Hematopoietic multipotent progenitor cell treated with erythropoietin and hydrocortisone succinate and interleukin-3 and kit ligand, for 4 days (in vitro differentiated cells): ENCODE data around the gene GADD45A.
"Not testable (repeated sequence)": the region's sequence is repeated elsewhere in the genome, so short reads cannot be mapped to it uniquely, and the experiment has no call there.

Experiments used
- DNase-seq: peaks from one replicate; pipeline ENCODE4 v3.0.0-alpha.2; 2015

Gene GADD45A, protein sequence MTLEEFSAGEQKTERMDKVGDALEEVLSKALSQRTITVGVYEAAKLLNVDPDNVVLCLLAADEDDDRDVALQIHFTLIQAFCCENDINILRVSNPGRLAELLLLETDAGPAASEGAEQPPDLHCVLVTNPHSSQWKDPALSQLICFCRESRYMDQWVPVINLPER

DNA sequence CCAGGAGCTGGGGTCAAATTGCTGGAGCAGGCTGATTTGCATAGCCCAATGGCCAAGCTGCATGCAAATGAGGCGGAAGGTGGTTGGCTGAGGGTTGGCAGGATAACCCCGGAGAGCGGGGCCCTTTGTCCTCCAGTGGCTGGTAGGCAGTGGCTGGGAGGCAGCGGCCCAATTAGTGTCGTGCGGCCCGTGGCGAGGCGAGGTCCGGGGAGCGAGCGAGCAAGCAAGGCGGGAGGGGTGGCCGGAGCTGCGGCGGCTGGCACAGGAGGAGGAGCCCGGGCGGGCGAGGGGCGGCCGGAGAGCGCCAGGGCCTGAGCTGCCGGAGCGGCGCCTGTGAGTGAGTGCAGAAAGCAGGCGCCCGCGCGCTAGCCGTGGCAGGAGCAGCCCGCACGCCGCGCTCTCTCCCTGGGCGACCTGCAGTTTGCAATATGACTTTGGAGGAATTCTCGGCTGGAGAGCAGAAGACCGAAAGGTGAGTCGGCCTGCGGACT is at the start of gene GADD45A:
Gene GADD45A, plus strand, starts transcription at position 135 of the 491 bp plus-strand sequence. Its CDS starts 294 bp downstream, at position 429.
- peak; percentile 100 for DNase-seq

DNA sequence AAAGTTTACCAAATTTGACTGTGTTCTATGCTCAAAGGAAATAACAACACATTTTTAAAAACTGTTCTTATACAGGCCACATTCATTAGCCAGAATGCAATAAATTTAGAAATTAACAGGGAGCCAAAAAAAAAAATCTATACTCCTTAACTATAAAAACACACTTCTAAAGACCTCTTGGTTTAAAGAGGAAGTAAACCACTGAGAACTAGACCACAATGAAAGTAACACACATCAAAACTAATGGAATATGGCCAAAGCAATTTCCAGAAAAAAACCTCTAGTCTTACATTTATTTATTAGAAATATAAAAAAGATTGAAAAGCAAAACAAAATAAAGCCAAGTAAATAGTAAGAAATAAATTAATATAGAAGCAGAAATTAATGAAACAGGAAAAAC is 48.9 kb upstream of the GADD45A start:
- DNase-seq: peak; percentile 62

- DNase-seq: no peak
Observed at GRCh38 chr1:67639361-67639760, 45.6 kb upstream of the GADD45A start.

- DNase-seq: no peak
Observed at GRCh38 chr1:67642629-67643028, 42.4 kb upstream of the GADD45A start.

GRCh38 chr1:67644566-67644965 is 40.4 kb upstream of the GADD45A start:
- no peak for DNase-seq

DNA sequence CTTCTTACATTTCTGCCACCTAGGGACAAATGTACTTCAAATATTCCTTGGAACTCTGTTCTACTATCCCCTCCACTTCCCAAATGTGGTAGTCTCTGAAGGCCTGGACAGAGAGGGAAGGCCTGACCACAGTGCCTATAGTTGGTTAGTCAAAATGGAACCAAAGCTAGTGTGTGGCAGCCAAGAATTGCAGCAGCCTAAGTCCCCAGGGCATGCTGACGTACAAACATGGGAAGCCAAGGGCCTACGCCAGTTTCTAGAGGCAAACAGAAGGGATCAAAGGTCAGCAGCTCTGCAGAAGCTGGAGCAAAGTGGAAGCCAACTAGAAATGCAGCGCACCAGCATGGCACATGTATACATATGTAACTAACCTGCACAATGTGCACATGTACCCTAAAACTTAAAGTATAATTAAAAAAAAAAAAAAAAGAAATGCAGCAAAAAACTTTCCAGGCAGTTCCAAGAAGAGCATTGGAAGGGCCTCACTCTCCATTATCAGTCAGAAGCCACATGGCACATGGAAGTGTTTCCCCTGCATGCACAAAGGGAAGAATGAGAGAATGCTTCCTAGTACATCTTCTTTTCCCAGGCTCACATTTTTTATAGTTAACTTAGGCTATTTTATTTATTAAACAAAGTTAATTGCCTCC is 39.4 kb upstream of the GADD45A start:
- no peak for DNase-seq

DNA sequence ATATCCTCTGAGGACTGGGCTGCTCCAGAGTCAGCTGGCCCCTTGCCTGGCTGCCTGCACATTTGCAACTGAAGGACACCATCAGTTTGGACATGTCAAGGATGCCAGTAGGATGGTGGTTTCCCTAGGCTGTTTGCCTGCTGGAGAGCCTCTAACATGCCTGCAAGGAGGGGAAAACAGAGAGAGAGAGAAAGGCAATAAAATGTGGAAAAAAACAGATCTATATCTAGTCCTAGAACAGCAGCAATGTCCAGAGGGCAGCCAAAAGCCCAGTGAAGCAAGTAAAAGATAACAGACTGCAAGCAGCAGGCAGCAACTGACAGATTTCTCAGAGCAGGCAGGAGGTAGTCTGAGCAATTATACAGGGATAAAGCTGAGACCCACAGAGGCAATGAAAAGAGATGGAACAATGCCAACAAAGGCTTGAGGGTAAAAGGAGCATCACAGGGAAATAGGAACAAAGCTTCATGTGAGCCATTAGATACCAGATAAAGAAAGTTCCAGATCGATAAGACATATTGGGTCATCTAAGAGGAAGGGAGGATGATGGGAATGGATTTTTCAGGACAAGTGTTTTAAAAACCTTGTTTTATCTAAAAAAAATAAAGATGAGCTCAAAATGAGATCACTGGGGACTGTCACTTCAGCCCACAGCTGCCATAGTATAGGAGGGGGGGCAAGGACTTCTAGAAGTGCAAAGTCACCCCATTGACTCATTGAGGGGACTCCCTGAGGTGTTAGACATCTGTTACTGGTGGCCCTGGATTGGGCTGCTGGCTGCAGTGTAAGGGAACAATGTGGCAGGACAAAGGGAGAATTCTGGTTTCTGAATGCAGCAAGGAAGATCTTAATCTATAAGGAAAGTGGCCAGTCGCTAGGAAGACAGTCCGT is 38.6 kb upstream of the GADD45A start:
- DNase-seq: peak; percentile 65

DNA sequence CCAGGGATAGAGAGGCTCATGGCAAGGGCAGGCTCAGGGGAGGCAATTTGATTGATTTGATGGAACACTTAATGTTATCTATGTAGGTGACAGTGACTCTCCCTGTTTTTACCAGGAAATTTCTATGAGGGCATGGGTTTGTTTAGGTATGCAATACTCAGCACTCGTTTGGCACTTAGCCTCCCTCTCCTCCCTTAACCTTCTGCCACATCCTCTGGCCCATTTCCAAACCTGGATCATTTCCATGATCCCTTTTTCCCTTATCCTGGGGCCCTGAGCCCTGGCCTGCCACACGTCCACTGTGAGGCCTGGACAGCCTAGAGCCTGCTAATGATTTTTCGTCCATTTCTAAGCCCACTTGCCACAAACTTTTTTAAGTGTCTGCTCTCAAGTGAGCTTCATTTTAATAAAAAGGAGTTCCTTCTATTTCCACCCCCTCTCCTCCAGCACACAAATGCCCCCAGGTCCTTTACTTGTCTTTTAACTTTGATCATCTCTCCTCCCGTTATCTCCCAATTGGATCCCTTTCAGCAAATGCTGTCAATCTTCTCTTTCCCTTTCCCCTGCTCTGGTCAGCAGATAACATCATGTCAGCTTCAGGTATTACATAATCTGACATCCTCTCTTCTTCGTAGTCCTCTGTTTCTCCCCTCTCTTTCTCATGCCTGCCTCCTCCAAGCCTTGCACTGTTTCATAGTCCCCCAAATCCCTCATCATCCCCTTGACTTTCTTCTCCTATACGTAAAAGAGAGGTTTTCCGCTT is 37.8 kb upstream of the GADD45A start:
- DNase-seq: peak; percentile 13

- DNase-seq: no peak
Observed at GRCh38 chr1:67647814-67648358, 37.1 kb upstream of the GADD45A start.

GRCh38 chr1:67648582-67649326 is 36.2 kb upstream of the GADD45A start:
- no peak for DNase-seq

GRCh38 chr1:67650061-67650460 is 34.9 kb upstream of the GADD45A start:
- DNase-seq: no peak

- DNase-seq: no peak
Observed at GRCh38 chr1:67651031-67651430, 34.0 kb upstream of the GADD45A start.

- peak; percentile 17 for DNase-seq
Observed at GRCh38 chr1:67652800-67653199, 32.2 kb upstream of the GADD45A start.

DNA sequence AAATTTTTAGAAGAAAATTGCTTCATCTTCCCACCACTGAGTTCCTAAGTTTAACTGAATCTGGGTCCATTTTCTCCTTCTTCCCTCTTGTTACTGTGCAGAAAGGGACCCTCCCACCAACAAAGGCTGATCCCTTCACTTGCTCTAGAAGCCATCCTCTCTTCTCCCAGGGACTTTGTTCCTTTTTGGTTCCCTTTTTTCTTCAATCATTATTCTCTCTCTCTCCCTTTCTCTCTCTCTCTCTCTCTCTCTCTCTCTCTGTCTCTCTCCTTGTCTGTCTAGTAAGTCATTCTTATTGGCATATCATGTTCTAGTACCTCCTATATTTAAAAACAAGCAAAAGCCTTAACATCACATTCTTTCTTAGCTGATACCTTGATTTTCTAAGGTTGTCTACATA is 31.7 kb upstream of the GADD45A start:
- no peak for DNase-seq

GRCh38 chr1:67655581-67655980 is 29.4 kb upstream of the GADD45A start:
- DNase-seq: no peak

DNA sequence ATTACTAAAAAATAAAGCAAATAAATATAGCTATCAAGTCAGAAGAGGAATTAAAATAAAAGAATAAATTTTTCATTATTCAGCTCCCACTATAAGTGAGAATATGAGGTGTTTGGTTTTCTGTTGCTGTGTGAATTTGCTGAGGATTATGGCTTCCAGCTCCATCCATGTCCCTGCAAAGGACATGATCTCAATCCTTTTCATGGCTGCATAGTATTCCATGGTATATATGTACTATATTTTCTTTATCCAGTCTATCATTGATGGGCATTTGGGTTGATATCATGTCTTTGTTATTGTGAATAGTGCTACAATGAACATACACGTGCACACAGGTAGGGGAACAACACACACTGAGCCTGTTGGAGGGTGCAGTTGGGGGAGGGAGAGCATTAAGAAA is 27.8 kb upstream of the GADD45A start:
- DNase-seq: not testable (repeated sequence)

DNA sequence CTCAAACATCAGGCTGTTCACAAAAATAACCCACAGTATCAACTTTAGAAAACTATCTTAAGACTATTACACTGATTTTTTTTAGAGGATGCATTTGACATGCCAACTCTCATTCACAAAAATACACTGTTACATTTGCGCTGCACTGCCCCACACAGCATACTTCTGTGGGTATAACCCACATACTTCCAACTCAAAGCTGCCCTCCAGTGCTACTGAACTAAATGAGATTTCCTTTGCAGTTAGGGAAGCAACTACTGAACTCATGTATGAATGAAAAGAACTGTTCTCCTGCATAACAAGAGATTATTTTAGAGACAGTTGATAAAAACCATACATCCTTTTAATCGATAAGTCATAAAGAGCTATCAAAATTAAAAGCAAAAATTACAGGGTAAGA is 25.8 kb upstream of the GADD45A start:
- no peak for DNase-seq

GRCh38 chr1:67662884-67663283 is 22.1 kb upstream of the GADD45A start:
- DNase-seq: no peak

DNA sequence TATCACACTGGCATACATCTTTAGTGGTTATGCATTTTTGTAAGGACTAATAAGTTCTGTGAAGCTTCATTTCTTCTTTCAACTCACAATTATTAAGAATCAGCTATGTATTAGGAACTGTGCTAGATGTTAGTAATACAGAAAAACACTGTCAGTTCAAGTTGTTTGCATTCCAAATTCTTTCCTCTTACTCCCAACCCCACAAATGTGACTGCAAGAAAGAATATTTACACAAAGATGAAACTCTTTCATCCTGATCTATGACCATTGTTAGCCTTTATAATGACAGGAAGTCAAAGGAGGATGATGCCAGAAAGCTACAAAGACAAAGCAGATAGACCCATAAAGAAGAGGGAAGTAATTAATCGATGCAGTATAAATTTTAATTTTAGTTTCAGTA is 21.0 kb upstream of the GADD45A start:
- no peak for DNase-seq

DNA sequence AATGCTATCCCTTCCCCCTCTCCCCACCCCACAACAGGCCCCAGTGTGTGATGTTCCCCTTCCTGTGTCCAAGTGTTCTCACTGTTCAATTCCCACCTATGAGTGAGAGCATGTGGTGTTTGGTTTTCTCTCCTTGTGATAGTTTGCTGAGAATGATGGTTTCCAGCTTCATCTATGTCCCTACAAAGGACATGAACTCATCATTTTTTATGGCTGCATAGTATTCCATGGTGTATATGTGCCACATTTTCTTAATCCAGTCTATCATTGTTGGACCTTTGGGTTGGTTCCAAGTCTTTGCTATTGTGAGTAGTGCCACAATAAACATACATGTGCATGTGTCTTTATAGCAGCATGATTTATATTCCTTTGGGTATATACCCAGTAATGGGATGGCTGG is 19.7 kb upstream of the GADD45A start:
- not testable (repeated sequence) for DNase-seq

GRCh38 chr1:67666636-67667035 is 18.4 kb upstream of the GADD45A start:
- DNase-seq: no peak

GRCh38 chr1:67668660-67669059 is 16.3 kb upstream of the GADD45A start:
- DNase-seq: no peak
